Liver (tissue), 9 donors: ENCODE data around the gene CLDN10. TPM values are rescaled to one million over a fixed set of nuclear protein-coding genes. Genes with fewer than 3 reads are reported as not detected.

Experiments
- DNase-seq: peaks from one replicate; pipeline ENCODE4 v3.0.0-alpha.2; 2017; ENCODE audit warnings: low spot score
- H3K27ac ChIP-seq, 2 donors: one replicate each; pipeline ENCODE4 v1.7.0; 2013; ENCODE audit warnings: inconsistent platforms in 2 of 2, low read length in 2 of 2, control low read depth in 1 of 2, low read depth in 1 of 2, mild to moderate bottlenecking in 1 of 2
- H3K27me3 ChIP-seq, 4 donors: one replicate each; pipeline versions ENCODE4 v1.6.1 to v1.7.0; 2013; ENCODE audit warnings: low read length in 3 of 4, inconsistent platforms in 1 of 4, mild to moderate bottlenecking in 1 of 4, moderate library complexity in 1 of 4; ENCODE audit not compliant: control insufficient read depth in 4 of 4, insufficient read depth in 4 of 4
- H3K36me3 ChIP-seq, 4 donors: one replicate each; pipeline versions ENCODE4 v1.6.1 to v1.7.0; 2013; ENCODE audit warnings: low read length in 3 of 4, mild to moderate bottlenecking in 3 of 4, low read depth in 1 of 4, moderate library complexity in 1 of 4; ENCODE audit not compliant: control insufficient read depth in 4 of 4, insufficient read depth in 3 of 4
- H3K4me1 ChIP-seq, 4 donors: one replicate each; pipeline versions ENCODE4 v1.6.1 to v1.7.0; 2013; ENCODE audit warnings: low read length in 3 of 4, mild to moderate bottlenecking in 3 of 4, moderate library complexity in 1 of 4; ENCODE audit not compliant: control insufficient read depth in 4 of 4, insufficient read depth in 4 of 4
- H3K4me3 ChIP-seq, 3 donors: one replicate each; pipeline versions ENCODE4 v1.6.1 to v1.7.0; 2013; ENCODE audit warnings: low read length in 3 of 3, control low read depth in 1 of 3, low read depth in 1 of 3, mild to moderate bottlenecking in 1 of 3
- H3K9ac ChIP-seq, 2 donors: one replicate each; pipeline ENCODE4 v1.7.0; 2013; ENCODE audit warnings: low read length in 2 of 2, mild to moderate bottlenecking in 2 of 2, moderate library complexity in 2 of 2, control low read depth in 1 of 2, low read depth in 1 of 2
- H3K9me3 ChIP-seq, 4 donors: one replicate each; pipeline versions ENCODE4 v1.6.1 to v1.7.0; 2013; ENCODE audit warnings: low read length in 3 of 4; ENCODE audit not compliant: control insufficient read depth in 4 of 4
- FOXA2 ChIP-seq: IDR thresholded peaks from 2 replicates; pipeline ENCODE4 v1.6.1; 2016; ENCODE audit warnings: antibody characterized with exemption
- HNF4G ChIP-seq: IDR thresholded peaks from 2 replicates; pipeline ENCODE4 v1.6.1; 2016; ENCODE audit warnings: antibody characterized with exemption
- RAD21 ChIP-seq, 2 donors: IDR thresholded peaks; 2 replicates each; pipeline ENCODE4 v1.6.1; 2016; ENCODE audit warnings: antibody characterized with exemption in 2 of 2, mild to moderate bottlenecking in 2 of 2
- RXRA ChIP-seq, 2 donors: IDR thresholded peaks; 2 replicates each; pipeline ENCODE4 v1.6.1; 2017 to 2018; ENCODE audit warnings: antibody characterized with exemption in 2 of 2, mild to moderate bottlenecking in 1 of 2
- SP1 ChIP-seq: IDR thresholded peaks from 2 replicates; pipeline ENCODE4 v1.6.1; 2018; ENCODE audit warnings: antibody characterized with exemption, mild to moderate bottlenecking
- WGBS: extraction: QIAGEN DNeasy Blood & Tissue Kit; methylation state at CpG from one replicate; pipeline ENCODE4 v1.1.7; 2013; 5-methylcytosine and 5-hydroxymethylcytosine counted together
- polyA plus RNA-seq, 2 donors: library from polyadenylated mRNA; stranded (reverse) in 1 of 2; unstranded in 1 of 2; fragments of 200-250 nt in 1 of 2; fragments of >200 nt in 1 of 2; fragmentation: Nextera tagmentation in 1 of 2; extraction: Ambion mirVana in 1 of 2; gene quantifications; one replicate each; pipeline versions ENCODE4 v1.2.1 to v1.2.3, GENCODE V29; 2013 to 2015
- total RNA-seq, 2 donors: library from RNA; depleted of rRNA; stranded (reverse); fragments of >200 nt; gene quantifications; one replicate each; pipeline ENCODE4 v1.2.3, GENCODE V29; 2014
- TF ChIP-seq, protein P1 (sequence below): fragments of 150-350 bp; IDR thresholded peaks from 2 replicates; pipeline ENCODE4 v1.5.1; 2017; ENCODE audit warnings: improper control_type of control experiment, low read depth, low read length; ENCODE audit not compliant: missing input control
- TF ChIP-seq, protein P2 (sequence below): IDR thresholded peaks from 2 replicates; pipeline ENCODE4 v1.6.1; 2016; ENCODE audit warnings: antibody characterized with exemption
- TF ChIP-seq, protein P3 (sequence below): IDR thresholded peaks from 2 replicates; pipeline ENCODE4 v1.6.1; 2016; ENCODE audit warnings: antibody characterized with exemption
- donor health status: healthy.
- donor health status: healthy.
- donor health status: healthy.
- donor health status: healthy.
- donor health status: healthy.

Gene CLDN10
- total and polyA plus RNA-seq, 4 donors = 0.79 to 15.1 (median 3.1) TPM

DNA sequence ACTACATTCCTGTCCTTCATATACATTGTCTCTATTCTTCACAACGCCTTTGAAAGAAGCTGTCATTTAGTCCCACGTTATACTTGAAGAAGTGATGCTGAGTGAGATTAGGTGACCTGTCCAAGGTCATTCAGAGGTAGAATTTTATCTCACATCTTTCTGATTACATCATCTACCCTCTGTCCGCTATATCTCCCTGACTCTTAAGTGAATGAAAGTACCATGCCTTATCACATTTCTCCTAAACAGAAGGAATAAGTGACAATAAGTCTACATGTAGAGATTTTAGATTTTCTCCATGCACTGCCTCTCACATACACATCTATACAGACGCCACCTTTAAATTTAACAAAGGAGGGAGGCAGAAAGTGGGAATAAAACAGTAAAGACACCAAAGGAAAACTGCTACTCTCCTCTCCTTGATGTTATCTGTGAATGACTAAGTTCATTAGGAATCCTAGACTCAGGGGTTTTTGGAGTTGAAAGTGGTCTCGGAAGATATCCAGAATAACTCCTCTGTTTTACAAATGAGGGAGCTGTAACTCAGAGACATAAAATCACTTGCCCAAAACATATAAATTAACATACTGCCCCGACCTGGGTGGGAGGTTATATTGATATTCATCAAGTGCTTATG lies 4.9 kb upstream of the CLDN10 start:
- H3K4me1 ChIP-seq = no peaks in the 10 kb centered on the region
- no peak for DNase-seq
- no peak overlapping the region for H3K4me3 ChIP-seq
- no peak overlapping the region for H3K9ac ChIP-seq
- H3K27me3 ChIP-seq = peaks cover 0 to 4% (median 4%) of the 10 kb centered on the region in 4 donors
- WGBS = 56% methylated on average over 6 of the region's 6 CpGs
- TF ChIP-seq, protein P1, sequence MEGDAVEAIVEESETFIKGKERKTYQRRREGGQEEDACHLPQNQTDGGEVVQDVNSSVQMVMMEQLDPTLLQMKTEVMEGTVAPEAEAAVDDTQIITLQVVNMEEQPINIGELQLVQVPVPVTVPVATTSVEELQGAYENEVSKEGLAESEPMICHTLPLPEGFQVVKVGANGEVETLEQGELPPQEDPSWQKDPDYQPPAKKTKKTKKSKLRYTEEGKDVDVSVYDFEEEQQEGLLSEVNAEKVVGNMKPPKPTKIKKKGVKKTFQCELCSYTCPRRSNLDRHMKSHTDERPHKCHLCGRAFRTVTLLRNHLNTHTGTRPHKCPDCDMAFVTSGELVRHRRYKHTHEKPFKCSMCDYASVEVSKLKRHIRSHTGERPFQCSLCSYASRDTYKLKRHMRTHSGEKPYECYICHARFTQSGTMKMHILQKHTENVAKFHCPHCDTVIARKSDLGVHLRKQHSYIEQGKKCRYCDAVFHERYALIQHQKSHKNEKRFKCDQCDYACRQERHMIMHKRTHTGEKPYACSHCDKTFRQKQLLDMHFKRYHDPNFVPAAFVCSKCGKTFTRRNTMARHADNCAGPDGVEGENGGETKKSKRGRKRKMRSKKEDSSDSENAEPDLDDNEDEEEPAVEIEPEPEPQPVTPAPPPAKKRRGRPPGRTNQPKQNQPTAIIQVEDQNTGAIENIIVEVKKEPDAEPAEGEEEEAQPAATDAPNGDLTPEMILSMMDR = no peak
- TF ChIP-seq, protein P2, sequence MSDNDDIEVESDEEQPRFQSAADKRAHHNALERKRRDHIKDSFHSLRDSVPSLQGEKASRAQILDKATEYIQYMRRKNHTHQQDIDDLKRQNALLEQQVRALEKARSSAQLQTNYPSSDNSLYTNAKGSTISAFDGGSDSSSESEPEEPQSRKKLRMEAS = no peak
- TF ChIP-seq RAD21 (IDR thresholded peaks at IDR 0.05) = no peak
- TF ChIP-seq, protein P3, sequence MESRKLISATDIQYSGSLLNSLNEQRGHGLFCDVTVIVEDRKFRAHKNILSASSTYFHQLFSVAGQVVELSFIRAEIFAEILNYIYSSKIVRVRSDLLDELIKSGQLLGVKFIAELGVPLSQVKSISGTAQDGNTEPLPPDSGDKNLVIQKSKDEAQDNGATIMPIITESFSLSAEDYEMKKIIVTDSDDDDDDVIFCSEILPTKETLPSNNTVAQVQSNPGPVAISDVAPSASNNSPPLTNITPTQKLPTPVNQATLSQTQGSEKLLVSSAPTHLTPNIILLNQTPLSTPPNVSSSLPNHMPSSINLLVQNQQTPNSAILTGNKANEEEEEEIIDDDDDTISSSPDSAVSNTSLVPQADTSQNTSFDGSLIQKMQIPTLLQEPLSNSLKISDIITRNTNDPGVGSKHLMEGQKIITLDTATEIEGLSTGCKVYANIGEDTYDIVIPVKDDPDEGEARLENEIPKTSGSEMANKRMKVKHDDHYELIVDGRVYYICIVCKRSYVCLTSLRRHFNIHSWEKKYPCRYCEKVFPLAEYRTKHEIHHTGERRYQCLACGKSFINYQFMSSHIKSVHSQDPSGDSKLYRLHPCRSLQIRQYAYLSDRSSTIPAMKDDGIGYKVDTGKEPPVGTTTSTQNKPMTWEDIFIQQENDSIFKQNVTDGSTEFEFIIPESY = no peak
- TF ChIP-seq RXRA (IDR thresholded peaks at IDR 0.05) = no peak
- TF ChIP-seq SP1 = no peak
- no peaks in the 10 kb centered on the region for H3K36me3 ChIP-seq
- no peak overlapping the region for H3K27ac ChIP-seq
- no peaks in the 10 kb centered on the region for H3K9me3 ChIP-seq

DNA sequence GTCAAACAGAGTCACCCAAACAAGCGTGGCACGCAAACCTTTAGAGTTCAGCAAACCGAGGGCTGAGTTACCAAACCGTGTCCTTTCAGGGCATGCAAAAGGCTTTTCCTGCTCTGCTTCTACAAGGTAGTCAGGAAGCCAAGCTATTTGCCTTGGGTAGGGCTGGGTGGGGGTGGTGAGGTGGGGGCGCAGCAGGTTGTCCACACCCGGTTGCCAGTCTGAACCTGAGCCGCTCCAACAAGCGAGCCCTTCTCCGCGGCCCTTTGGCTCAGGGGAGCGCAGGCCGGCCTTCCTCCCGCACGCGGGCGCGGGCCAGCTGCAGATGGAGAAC lies 347 bp upstream of the CLDN10 start:
- WGBS = 20% methylated on average over 17 of the region's 17 CpGs
- DNase-seq = no peak
- TF ChIP-seq, protein P1 = no peak
- TF ChIP-seq, protein P2 = no peak
- TF ChIP-seq FOXA2 (no peak), HNF4G (no peak)
- Histone ChIP-seq H3K4me3 (peak overlapping the region in 1 of 3 donors; percentile 23), H3K27ac (no peak overlapping the region), H3K4me1 (peaks cover 0 to 5% (median 0%) of the 10 kb centered on the region in 4 donors), H3K27me3 (peaks cover 2 to 7% (median 5%) of the 10 kb centered on the region in 4 donors), H3K36me3 (no peaks in the 10 kb centered on the region), H3K9ac (no peak overlapping the region), H3K9me3 (peaks cover 0 to 2% (median 0%) of the 10 kb centered on the region in 4 donors)
